Measurements from ENCODE around the gene FOXP1.

Gene FOXP1

DNA sequence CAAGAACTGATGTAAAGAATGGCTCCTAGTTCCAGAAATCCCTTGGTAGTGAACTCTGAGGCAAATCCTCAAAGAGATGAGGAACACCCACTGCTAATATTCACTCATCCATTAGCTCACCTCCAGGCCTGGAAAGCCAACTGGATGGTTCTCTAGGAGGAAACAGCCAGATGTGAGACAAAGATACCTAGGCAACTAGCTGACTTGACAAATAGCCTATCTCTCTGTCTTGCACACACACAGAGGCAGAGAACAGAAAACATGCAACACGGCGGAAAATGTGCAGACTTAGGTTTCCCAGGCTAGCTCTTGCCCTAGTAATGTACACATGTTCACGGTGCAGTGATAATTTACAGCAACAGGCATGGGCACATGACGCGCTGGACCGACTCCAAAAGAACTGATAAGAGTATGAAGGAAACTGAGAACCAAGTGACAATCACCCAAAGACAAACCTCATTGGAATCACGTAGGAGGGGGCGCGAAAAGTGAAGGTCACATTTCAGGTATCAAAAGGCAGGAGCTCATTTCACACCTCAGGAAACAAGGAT lies 318.1 kb downstream of the FOXP1 start:
- no peak for DNase-seq (ENCODE audit: low read depth in 2 of 2)

DNA sequence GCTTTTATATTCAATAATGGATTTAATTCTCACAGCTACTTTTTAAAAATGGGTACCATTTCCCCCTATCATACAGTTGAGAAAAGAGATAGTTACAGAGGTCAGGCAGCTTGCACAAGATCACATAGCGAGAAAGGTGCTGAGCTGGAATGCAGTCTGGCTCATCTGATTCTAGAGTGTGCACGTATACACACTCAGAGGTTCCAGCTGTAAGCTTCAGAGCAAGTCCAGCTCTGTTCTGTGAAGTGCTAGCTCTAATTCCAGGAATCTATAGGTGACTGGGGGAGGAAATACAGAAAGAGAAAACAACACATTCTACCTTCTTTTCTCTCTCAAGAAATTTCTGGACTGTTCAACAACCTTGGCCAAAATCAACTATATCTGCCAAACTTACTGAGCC lies 318.7 kb downstream of the FOXP1 start:
- DNase-seq (ENCODE audit: low read depth in 2 of 2), result no peak

DNA sequence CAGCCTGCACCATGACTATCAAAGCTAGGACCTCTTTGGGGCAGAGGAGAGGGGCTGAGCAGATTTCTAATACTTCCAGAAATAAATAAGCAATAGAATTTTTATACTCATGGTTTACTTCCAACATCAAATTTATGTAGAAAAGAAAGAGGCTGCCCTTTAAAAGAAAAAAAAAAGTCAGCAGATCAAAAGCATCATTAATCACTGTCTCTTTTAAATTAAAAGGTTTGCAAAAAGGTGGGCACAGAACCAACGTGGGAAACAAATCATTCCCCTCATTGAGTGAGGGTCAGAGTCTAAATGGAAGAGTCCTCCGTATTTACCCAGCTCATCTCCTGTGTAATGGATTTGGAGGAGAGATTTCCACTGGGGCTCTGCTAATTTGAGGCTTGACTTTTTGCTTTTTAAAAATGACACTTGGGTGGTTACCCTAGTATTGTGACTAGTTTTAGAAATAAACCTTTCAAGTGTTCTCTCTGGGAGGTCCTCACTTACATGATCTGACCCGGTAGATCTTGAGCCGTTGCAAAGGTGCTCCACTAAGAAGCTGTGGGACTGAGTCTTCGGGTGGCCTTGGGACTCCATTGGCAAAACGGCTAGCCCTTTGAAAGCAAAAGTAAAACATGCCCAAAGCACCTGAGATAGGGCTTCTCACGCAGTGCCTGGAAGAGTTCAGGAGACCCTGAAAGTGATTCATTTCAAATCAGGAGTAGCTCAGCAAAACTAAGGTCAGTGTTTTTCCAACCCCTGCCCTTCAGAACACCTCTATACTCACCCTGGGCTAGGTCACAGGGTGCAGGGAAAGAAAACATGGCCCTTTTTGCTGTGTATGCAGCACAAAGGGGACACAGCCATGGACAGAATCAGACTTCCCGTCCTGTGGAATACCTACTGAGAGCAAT lies 320.9 kb downstream of the FOXP1 start:
- no peak for DNase-seq (ENCODE audit: low read depth in 2 of 2)

DNA sequence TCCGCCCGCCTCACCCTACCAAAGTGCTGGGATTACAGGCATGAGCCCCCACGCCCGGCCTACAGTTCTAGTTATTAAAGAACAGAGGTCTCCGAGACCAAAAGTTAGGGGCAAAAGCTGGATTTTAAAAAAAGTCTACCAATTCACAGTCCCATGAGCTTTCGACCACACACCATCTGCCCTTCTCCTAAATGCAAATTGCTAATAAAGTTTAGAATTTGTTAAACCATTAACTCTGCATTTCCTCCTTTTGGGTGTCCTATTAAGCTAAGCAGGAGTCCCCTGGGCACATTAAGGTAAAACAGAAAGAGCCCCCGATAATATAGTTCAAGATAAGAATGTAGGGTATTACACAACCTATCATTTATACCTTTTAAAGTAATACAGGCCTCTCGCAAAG lies 322.7 kb downstream of the FOXP1 start:
- DNase-seq (ENCODE audit: low read depth in 2 of 2), result no peak

DNA sequence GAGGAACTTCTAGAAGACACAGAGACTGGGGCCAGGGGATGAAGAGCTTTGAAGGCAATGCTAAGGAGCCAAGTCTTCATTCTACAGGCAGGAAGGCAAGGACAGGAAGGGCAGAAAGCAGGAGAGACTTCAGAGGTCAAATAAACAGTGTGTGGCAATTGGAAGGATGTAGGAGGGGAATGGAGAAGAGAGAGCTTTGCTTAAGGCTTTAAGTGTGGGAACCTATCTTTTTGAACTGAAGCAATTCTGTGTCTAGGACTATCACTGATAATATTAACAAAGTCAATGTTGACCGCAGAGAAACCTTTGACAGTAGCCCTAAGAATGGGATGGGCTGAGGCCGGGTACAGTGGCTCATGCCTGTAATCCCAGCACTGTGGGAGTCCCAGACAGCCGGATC lies 325.0 kb downstream of the FOXP1 start:
- DNase-seq (ENCODE audit: low read depth in 2 of 2), result no peak

DNA sequence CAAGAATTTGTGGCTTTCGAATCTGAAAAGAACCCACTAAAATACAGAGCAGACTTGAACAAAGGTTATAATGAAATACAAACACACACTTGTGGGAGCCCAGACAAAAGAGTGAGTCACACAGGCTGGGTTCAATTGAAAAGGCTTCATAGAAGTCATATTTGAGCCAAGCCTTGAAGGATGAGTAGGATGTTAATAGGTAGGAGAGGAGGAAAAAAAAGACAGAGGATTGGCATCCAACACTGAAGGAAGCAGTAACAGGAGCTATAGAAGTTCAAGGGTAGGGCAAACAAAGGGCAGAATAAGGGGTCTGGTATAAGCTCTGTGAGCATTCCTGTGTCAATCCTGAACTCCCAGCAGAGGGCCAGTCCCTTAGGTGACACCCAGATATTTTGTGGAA lies 325.4 kb downstream of the FOXP1 start:
- DNase-seq (ENCODE audit: low read depth in 2 of 2), result no peak

DNA sequence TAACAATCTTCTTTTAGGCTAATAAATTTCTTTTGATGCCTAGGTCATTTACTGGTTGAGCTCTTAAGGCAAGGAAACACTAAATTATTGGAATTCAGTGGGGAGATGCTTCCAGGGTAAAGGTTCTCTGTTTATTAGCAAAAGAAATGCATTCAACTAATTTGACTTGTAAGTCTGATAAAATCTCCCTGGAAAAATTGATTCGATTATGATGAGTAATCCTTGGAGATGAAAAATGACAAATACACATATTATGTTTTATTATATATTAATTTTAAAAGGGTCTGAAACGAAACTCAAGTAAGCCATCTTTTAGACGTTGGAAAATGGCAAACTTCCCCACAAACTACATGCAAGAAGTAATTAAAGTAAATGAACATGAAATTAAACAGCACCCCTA lies 328.0 kb downstream of the FOXP1 start:
- DNase-seq (ENCODE audit: low read depth in 2 of 2), result no peak

DNA sequence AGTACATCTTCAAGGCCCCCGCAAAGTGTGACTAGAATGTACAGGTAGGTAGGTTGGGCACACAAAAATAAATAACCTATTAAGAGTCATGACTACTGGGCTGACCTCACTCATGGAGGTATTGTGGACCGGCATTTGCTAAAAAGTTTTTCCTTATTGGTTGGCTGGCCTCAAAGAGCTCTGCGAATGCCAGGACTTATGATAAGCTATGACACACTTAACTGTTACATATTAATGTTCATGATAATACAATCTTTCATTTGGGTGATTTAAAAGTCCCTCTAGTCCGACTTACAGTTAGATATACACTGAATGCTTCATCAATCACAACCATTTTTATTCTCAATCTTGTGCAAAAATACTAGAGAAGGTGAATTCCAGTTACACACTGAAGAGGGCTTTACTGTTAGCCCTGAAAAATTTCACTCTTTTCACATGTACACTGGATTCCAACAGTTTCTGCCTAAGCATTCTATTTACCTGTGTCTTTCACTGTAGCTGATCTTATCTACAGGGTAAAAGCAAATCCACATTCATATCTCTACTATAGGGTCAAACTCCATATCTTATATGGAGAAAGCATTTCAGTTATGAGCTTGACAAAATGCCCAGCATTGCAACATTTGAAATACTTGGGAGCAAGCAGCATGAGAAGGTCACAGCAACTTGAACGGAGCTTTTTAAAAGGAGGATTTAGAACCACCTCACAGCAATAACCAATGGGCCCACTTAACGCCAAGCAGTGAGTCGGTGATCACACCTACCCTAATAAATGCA lies 329.1 kb downstream of the FOXP1 start:
- no peak for DNase-seq (ENCODE audit: low read depth in 2 of 2)

DNA sequence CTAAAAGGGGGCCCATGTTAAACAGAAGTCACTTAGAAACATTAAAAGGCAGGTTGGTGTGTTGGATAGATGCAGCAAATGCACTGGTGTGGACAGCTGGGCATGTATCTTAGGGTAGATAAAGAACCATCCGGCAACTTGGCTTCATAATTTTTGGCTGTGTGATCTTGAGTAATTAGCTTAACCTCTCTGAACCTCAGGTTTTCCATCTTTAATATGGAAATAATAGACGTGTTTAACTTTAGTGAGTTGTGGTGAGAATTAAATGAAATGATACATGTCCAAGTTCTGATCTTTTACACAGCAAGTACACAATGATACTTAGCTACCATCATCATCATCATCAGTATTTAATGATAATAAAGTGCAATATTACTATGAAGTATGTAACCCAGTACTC lies 330.4 kb downstream of the FOXP1 start:
- no peak for DNase-seq (ENCODE audit: low read depth in 2 of 2)

DNA sequence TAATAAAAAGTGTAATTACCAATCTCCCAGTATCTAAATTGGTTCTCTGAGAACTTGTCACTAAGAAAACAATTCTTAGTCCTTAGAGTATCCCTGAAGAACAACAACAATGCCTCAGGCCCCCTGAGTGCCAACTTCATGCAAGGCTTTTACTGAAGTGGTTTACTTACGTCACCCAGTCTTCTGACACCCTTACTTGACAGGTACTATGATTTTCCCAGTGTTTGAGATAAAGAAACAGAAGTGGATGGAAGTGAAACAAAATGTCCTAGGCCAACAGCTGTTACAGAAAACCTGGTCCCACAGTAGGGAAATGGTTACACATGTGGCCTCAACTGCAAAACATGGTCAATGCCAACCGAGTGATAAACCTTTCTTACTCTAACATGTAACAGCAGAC lies 331.1 kb downstream of the FOXP1 start:
- no peak for DNase-seq (ENCODE audit: low read depth in 2 of 2)

DNA sequence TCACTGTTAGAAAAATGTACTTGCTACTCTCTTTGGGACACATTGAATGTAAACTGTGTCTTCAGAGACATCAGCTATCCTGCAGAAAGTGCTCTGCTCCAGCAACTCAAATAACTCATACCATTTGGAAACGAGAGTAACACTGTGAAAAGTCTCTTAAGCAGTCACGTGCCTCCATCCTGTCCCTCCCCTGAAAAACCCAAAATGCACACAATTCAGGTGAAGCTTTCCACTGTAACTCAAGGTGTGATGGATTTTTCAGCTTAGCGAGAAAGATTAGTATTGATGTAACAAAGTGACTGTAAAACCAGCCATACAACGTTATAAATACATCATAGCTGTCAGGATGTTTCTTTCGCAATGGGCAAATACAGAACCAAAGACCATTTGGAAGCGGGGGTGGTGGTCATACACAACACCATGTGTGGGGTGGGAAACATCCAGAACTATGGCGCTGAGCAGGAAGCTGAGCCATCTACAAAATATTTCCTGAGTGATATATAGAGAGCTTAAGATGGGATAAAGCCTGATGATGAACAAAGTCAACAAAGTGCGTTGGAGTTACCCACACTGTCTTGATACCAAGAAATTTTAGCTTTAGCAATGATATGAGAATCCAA lies 332.3 kb downstream of the FOXP1 start:
- DNase-seq (ENCODE audit: low read depth in 2 of 2), result no peak

DNA sequence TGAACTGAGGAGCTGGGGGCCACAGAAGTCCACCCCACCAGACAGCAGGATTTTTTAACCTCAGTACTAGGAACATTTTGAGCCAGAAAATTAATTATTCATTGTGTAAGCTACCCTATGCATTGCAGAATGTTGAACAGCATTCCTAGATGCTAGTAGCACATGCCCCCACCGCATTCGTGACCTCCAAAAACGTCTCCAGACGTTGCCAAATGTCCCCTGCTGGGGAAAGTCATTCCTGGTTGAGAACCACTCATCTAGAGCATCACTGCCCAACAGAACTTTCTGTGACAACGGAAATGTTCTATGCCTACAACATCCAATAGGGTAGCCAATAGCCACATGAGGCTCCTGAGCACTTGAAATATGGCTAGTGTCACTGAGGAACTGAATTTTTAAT lies 333.5 kb downstream of the FOXP1 start:
- DNase-seq (ENCODE audit: low read depth in 2 of 2), result no peak

DNA sequence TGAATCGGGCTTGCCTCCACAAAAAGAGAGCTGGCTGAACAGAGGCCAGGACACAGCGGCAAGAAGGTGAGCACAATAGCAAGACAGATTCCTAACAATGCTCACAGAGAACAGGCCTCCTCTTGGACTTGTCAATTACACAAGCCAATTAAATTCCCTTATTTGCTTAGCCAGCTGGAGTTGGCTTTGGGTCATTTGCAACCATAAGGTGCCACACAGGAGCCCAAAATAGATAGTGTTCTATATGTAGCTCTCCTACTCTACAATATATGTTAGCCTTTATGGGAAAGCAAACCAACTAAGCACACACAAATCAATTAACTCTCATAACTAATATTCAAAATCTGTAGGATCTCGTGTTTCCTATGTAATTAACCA lies 335.6 kb downstream of the FOXP1 start:
- no peak for DNase-seq (ENCODE audit: low read depth in 2 of 2)

DNA sequence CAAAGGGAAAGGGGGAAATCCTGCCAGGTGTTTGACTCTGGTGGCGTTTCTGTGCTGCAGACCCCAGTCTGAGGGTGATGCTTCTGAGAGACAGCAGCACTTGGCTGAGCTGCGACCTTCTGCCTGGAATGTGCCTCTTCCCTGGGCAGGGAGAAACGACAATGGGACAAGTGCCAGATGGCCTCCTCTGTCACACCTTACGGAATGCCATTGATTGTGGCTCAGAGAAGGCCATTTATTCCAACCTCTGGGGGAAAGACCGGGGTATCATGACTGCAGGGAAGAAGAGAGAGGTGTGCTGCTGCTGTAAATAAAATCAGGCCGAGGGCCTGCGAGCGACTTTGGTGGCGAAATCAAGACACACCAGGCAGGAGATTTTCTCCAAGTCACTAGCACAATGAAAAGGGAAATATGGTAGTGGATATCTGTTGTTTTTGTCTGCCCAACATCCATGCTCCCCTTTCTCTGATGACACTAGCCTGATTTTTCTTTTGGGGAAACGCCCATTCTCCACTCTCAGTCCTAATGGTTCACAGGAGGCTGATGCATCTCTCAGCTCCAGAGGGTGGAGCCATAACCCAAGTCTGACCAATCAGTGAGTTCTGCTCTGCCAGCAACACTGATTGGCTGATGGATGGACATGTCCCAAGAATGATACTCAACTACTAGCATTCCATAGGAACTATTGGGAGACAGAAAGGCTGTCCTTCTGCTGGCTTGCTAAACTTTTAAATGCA lies 336.1 kb downstream of the FOXP1 start:
- no peak for DNase-seq (ENCODE audit: low read depth in 2 of 2)

DNA sequence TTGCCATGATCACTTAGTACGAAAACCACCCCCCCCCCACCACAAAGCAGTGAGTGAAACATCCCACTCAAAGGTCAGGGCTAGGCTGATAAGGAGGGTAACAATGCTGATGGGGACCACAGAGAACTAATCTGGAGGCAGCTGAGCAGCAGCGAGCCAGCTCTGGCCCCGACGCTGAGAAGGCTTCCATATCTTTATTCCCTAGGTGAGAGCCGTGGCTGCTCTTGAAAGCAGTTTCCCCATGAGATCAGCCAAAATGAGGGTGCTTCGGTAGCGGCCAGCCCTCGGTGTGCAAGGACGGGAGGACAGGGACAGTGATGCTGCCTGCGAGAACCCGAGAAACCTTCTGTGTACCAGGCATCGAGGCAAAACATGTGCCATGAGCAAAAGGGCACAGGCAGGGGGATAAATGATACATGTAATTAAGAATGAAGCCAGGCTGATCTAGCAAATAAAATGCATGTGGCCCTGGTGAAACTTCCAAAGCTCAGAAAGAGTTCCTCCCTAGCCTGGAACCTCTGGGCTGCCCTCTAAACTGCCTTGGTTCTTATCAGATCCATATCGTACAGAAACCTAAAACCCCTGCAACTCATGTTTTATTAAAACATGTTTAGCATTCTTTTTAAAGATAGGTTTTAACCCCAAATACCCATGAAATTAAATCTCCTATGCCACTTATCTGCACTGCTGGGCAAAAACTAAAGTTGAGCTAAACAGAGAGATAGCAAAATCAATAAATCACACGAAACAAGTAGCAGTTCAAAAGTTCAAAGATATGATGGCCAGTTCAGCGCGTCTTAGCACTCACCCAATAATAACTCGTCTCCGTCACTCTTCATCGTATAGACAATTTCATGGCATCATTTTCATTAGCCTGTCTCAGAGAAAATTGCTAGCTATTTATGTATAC lies 337.3 kb downstream of the FOXP1 start:
- no peak for DNase-seq (ENCODE audit: low read depth in 2 of 2)

DNA sequence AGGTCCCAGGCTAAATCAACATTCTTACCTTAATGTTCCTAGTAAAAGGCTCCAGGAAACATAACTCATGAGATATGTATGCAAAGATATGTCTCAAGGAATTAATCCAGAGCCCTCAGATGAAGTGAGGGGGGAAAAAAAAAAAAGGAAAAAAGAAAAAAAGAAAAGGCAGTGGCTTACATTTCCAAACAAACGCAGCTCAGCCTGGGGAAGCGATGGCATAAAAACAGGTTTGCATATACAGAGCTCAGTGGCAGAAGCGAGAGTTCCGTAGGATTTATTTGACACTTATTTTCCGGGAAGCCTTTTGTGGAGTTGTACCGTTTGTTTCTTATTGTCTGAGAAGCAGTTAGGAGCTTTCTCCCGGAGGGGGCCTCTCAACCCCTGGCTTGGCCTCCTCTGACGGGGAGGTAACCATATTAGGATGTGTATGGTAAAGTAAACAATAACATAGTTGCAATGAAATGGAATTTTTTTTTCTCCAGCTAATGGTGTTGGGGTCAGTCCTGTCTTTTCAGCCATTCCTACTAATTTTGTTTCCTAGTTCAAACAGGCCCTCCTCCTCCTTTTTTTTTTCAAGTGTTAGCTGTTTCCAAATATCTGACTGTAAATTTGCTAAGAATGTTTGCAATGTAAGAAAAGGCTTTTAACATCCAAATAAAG lies 338.6 kb downstream of the FOXP1 start:
- no peak for DNase-seq (ENCODE audit: low read depth in 2 of 2)

DNA sequence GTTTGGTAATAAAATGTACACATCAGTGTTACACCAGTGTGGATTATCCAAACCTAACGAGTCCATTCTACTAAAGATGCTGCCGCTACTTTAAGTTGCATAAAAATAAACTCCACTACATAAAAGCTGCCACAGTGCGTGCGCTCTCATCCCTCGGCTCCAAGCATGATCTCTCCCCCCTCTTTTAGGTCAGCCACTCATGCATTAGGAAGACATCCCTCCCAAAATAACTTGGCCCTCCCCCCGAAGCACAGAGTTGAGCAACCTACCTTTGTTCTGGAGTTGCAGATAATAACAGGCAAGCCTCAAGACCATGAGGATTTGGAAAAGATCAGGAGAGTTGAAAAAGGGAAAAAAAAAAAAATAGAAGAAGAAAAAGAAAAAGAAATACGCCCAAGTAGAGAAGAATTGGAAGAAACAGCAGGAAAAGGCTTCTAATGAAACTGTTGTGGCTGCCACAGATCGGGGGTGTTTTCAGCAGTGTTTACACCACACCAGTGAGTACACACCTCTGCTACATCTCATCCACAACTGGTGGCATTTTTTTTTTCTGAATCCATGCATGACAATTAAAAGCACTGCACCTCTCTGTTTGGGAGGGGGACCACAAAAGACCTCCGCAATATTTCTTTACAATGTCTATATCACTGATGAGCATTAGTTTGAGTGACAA lies 339.2 kb downstream of the FOXP1 start:
- no peak for DNase-seq (ENCODE audit: low read depth in 2 of 2)

DNA sequence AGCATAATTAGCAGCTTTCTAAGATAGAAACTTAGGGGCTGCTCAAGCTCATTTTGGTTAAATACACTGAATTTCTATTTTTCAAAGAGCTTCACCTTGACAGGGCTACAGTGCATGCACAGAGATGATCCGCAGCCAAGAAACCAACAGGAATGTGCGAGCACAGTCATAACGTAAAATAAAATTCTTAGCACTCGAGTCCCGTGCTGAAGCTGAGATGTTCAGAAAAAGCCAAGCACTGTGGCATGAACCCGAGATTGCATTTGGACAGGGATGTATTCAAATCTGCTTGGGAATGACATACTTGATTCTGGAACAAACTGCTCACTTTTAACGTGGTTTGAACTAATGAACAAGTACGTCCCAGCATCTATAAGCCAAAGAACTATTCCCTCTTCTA lies 340.3 kb downstream of the FOXP1 start:
- DNase-seq (ENCODE audit: low read depth in 2 of 2), result no peak

DNA sequence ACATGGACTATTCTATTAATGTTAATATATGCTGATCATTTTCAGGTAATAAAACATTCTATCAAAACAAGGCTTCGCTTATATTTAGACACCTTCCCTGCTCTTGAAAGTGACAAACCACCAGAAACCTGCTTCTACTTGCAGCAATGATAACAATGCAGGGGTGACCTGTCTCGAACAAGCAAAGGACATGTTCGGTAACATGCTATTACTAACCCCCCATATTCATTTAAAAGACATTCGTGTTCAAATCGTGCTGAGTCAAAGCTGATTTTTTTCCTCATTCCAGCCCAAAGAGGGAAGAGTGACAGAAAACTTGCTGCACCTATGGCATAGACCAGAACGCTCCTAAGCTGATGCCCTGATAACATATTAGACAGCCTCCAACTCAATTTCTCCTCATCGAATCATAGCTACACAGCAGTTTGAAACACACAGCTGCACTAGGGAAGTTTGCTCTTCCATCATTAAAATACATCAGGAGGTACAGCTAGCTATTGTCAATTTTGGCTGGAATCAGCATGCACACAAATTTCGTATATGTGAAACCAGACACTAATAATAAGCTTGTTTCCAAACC lies 341.5 kb downstream of the FOXP1 start:
- DNase-seq (ENCODE audit: low read depth in 2 of 2), result no peak

All from stimulated activated CD8-positive, alpha-beta memory T cell treated with anti-CD3 and anti-CD28 coated beads, Interleukin-2, amount 100 ng/mL, for 48 hours (primary cell).